ENCODE results near the gene PHKG2.

Gene PHKG2

DNA sequence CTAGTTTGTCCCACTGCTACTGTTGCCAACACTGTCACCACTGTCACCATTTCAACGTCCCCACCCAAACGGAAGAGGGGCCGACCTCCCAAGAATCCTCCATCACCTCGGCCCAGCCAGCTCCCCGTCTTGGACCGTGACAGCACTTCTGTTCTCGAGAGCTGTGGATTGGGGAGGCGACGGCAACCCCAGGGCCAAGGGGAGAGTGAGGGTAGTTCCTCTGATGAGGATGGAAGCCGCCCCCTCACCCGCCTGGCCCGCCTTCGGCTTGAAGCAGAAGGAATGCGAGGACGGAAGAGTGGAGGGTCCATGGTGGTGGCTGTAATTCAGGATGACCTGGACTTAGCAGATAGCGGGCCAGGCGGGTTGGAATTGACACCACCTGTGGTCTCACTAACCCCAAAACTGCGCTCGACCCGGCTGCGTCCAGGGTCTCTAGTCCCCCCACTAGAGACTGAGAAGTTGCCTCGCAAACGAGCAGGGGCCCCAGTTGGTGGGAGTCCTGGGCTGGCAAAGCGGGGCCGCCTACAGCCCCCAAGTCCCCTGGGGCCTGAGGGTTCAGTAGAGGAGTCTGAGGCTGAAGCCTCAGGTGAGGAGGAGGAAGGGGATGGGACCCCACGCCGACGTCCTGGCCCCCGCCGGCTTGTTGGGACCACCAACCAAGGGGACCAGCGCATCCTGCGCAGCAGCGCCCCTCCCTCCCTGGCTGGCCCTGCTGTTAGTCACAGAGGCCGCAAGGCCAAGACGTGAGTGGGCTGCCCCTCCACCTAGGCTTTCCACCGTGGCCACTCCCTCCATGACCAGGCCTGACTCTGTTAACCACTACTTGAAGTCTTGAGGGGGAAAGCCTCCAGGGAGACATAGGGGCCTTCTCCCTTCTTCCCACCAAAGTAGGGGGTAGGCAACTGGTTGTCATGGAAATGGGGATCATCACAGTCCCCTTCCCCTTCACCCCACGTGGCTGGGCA is 9.0 kb upstream of the PHKG2 start:
- H4K20me1 ChIP-seq (ENCODE audit: insufficient read depth, low read length, poor library complexity, severe bottlenecking): no peaks in the 10 kb centered on the region
- H3K4me3 ChIP-seq (ENCODE audit: low read length, poor library complexity, severe bottlenecking): no peak overlapping the region
- no peaks in the 10 kb centered on the region for H3F3A ChIP-seq (ENCODE audit: low read depth)
- H3K9me3 ChIP-seq (ENCODE audit: insufficient read depth, low read depth, low read length): no peaks in the 10 kb centered on the region
- no peaks in the 10 kb centered on the region for H3K27me3 ChIP-seq (ENCODE audit: insufficient read depth, low read length, poor library complexity, severe bottlenecking)
- TF ChIP-seq, protein P1, sequence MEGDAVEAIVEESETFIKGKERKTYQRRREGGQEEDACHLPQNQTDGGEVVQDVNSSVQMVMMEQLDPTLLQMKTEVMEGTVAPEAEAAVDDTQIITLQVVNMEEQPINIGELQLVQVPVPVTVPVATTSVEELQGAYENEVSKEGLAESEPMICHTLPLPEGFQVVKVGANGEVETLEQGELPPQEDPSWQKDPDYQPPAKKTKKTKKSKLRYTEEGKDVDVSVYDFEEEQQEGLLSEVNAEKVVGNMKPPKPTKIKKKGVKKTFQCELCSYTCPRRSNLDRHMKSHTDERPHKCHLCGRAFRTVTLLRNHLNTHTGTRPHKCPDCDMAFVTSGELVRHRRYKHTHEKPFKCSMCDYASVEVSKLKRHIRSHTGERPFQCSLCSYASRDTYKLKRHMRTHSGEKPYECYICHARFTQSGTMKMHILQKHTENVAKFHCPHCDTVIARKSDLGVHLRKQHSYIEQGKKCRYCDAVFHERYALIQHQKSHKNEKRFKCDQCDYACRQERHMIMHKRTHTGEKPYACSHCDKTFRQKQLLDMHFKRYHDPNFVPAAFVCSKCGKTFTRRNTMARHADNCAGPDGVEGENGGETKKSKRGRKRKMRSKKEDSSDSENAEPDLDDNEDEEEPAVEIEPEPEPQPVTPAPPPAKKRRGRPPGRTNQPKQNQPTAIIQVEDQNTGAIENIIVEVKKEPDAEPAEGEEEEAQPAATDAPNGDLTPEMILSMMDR (conservative IDR thresholded peaks at IDR 0.05; ENCODE audit: low read length): no peak
- TF ChIP-seq EZH2phosphoT487 (IDR thresholded peaks at IDR 0.05; ENCODE audit: borderline replicate concordance): no peak
- H3K4me2 ChIP-seq (ENCODE audit: low read depth, low read length, poor library complexity, severe bottlenecking): no peak overlapping the region
- no peaks in the 10 kb centered on the region for H3K4me1 ChIP-seq (ENCODE audit: insufficient read depth, low read length, poor library complexity, severe bottlenecking)
- H3K9ac ChIP-seq (ENCODE audit: low read depth, low read length, poor library complexity, severe bottlenecking): no peak overlapping the region
- H3K79me2 ChIP-seq (ENCODE audit: insufficient read depth, low read length): no peaks in the 10 kb centered on the region
- H3K36me3 ChIP-seq (ENCODE audit: insufficient read depth, low read length): peaks cover 44% of the 10 kb centered on the region; the same call in 1 of the 2 replicates
- H3K9me2 ChIP-seq (replicated peaks; ENCODE audit: low read depth, low read length): no peaks in the 10 kb centered on the region
- no peak overlapping the region for H2AFZ ChIP-seq (ENCODE audit: low read length)

DNA sequence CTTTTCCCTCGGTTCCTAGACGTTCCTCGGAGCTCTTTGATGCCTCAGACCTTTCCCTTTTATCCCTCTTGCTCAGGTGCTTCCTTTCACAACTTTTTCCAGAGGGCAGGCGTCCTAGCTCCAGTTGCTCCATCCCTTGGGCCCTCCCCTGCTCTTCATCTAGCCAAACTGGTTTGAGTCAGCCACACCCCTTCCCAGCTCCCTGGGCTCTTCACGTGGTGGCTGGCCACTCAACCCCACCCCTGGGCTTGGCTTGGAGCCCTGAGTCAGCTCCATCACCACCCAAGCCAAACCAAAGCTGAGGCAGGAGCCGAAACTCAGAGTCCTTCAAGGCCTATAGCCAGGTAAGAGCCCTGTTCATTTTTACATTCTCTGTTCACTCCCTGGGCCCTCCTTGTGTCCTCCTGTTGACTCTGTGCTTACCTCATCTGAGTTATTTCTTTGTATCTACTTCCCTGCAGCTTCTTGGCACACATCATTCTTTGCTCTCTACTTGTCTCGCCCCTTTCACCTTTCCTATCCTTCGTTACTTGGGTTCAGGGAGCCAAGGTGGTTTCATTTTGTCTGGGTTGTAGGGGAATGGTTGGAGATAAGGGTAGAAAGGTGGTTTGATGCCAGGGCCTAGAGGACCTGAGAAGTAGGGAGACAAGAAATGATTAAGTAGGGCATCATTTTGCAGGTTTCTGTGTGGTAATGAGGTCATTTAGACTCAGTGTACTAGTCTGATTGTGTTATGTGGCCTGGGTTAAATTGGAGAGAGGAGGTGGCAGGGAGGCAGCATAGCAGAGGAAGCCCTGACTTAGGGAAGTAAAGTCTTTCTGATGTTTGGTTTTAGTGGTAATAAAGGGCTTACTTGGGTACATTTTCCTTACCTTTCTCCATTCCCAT is 7.6 kb upstream of the PHKG2 start:
- H3K36me3 ChIP-seq (ENCODE audit: insufficient read depth, low read length): peaks cover 34% of the 10 kb centered on the region; the same call in 1 of the 2 replicates
- H4K20me1 ChIP-seq (ENCODE audit: insufficient read depth, low read length, poor library complexity, severe bottlenecking): no peaks in the 10 kb centered on the region
- no peaks in the 10 kb centered on the region for H3K9me3 ChIP-seq (ENCODE audit: insufficient read depth, low read depth, low read length)
- H2AFZ ChIP-seq (ENCODE audit: low read length): no peak overlapping the region
- H3K4me2 ChIP-seq (ENCODE audit: low read depth, low read length, poor library complexity, severe bottlenecking): no peak overlapping the region
- no peaks in the 10 kb centered on the region for H3K79me2 ChIP-seq (ENCODE audit: insufficient read depth, low read length)
- TF ChIP-seq, protein P1 (conservative IDR thresholded peaks at IDR 0.05; ENCODE audit: low read length): no peak
- H3K4me3 ChIP-seq (ENCODE audit: low read length, poor library complexity, severe bottlenecking): no peak overlapping the region
- no peaks in the 10 kb centered on the region for H3K4me1 ChIP-seq (ENCODE audit: insufficient read depth, low read length, poor library complexity, severe bottlenecking)
- no peaks in the 10 kb centered on the region for H3K27me3 ChIP-seq (ENCODE audit: insufficient read depth, low read length, poor library complexity, severe bottlenecking)
- H3K9me2 ChIP-seq (replicated peaks; ENCODE audit: low read depth, low read length): no peaks in the 10 kb centered on the region
- no peak overlapping the region for H3K9ac ChIP-seq (ENCODE audit: low read depth, low read length, poor library complexity, severe bottlenecking)
- H3F3A ChIP-seq (ENCODE audit: low read depth): no peaks in the 10 kb centered on the region

DNA sequence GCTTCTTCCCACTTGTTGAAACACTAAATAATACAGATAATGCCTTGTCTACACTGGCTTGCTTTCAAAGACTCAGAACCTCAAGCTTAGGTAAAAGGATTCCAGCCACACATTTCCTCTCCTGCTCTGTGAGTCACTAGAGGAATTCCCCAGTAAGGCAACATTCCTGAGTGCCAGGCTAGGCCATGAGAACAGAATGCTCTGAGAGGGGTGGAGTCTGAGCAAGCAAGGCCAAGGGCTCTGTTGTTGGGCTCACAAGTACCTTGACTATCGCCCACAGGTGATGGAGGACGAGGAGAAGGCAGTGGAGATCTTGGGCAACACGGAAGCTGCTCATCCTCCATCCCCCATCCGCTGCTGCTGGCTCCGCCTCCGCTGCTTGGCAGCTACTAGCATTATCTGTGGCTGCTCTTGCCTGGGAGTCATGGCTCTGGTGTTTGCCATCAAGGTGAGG is 6.7 kb upstream of the PHKG2 start:
- Histone ChIP-seq H3K9me3 (ENCODE audit: insufficient read depth, low read depth, low read length) (no peaks in the 10 kb centered on the region), H3K9me2 (replicated peaks; ENCODE audit: low read depth, low read length) (no peaks in the 10 kb centered on the region), H3F3A (ENCODE audit: low read depth) (no peaks in the 10 kb centered on the region), H3K79me2 (ENCODE audit: insufficient read depth, low read length) (no peaks in the 10 kb centered on the region), H3K36me3 (ENCODE audit: insufficient read depth, low read length) (peaks cover 25% of the 10 kb centered on the region; the same call in 1 of the 2 replicates), H2AFZ (ENCODE audit: low read length) (no peak overlapping the region), H3K4me3 (ENCODE audit: low read length, poor library complexity, severe bottlenecking) (no peak overlapping the region), H3K9ac (ENCODE audit: low read depth, low read length, poor library complexity, severe bottlenecking) (no peak overlapping the region), H3K27me3 (ENCODE audit: insufficient read depth, low read length, poor library complexity, severe bottlenecking) (no peaks in the 10 kb centered on the region), H3K4me1 (ENCODE audit: insufficient read depth, low read length, poor library complexity, severe bottlenecking) (no peaks in the 10 kb centered on the region), H3K4me2 (ENCODE audit: low read depth, low read length, poor library complexity, severe bottlenecking) (no peak overlapping the region), H4K20me1 (ENCODE audit: insufficient read depth, low read length, poor library complexity, severe bottlenecking) (no peaks in the 10 kb centered on the region)
- no peak for TF ChIP-seq EZH2phosphoT487 (IDR thresholded peaks at IDR 0.05; ENCODE audit: borderline replicate concordance)
- TF ChIP-seq, protein P1 (conservative IDR thresholded peaks at IDR 0.05; ENCODE audit: low read length): no peak
